Fibroblast of pulmonary artery (primary cell): ENCODE data around the gene MBD3L5.
A peak's percentile ranks its signal among the peaks of the same experiment; 100 is the strongest.
"Not testable (repeated sequence)": the region's sequence is repeated elsewhere in the genome, so short reads cannot be mapped to it uniquely, and the experiment has no call there.

Source experiments
- DNase-seq: peaks from one replicate; pipeline ENCODE4 v3.0.0-alpha.2; 2010; ENCODE audit warnings: low read depth
- H3K4me3 ChIP-seq: replicated peaks from 2 replicates; pipeline ENCODE4 v1.5.1; 2011; ENCODE audit warnings: low read depth, mild to moderate bottlenecking, control low read depth, low read length, moderate library complexity
- CTCF ChIP-seq: IDR thresholded peaks from 2 replicates; pipeline ENCODE4 v1.5.1; 2011; ENCODE audit warnings: mild to moderate bottlenecking, control low read depth, low read length, inconsistent platforms; ENCODE audit errors: missing control alignments

MBD3L5 gene

GRCh38 chr19:7030278-7030677 is at the start of gene MBD3L5:
MBD3L5 (plus strand) TSS chr19:7030578; CDS start chr19:7030612, 34 bp downstream.
- not testable (repeated sequence) for H3K4me3 ChIP-seq, DNase-seq

GRCh38 chr19:6983448-6983847 is 46.9 kb upstream of the MBD3L5 start:
- no peak for TF ChIP-seq CTCF
- DNase-seq: no peak
- H3K4me3 ChIP-seq: no peak overlapping the region

- no peak for TF ChIP-seq CTCF
- DNase-seq: no peak
- H3K4me3 ChIP-seq: no peak overlapping the region
Observed at GRCh38 chr19:6987850-6988249, 42.5 kb upstream of the MBD3L5 start.

- H3K4me3 ChIP-seq: no peak overlapping the region
- TF ChIP-seq CTCF: no peak
- DNase-seq: no peak
Observed at GRCh38 chr19:6988257-6988656, 42.1 kb upstream of the MBD3L5 start.

GRCh38 chr19:6995054-6995453 is 35.3 kb upstream of the MBD3L5 start:
- DNase-seq: no peak
- H3K4me3 ChIP-seq: no peak overlapping the region
- TF ChIP-seq CTCF: no peak

GRCh38 chr19:6996810-6997209 is 33.6 kb upstream of the MBD3L5 start:
- H3K4me3 ChIP-seq: no peak overlapping the region
- no peak for TF ChIP-seq CTCF
- DNase-seq: no peak

- H3K4me3 ChIP-seq: no peak overlapping the region
- peak; percentile 18 for DNase-seq
- TF ChIP-seq CTCF: no peak
Observed at GRCh38 chr19:6997679-6998445, 32.5 kb upstream of the MBD3L5 start.
